GM12874 (cell line): Measurements from ENCODE around the gene NABP1.

Experiments used
- TF ChIP-seq, protein P1 (sequence below): IDR thresholded peaks from 2 replicates; pipeline ENCODE4 v1.5.1; 2011; ENCODE audit warnings: low read depth, mild to moderate bottlenecking, control low read depth, low read length, moderate library complexity; ENCODE audit not compliant: insufficient read depth

NABP1 gene

GRCh38 chr2:191687867-191688266 is 9.9 kb downstream of the NABP1 start:
- TF ChIP-seq, protein P1, sequence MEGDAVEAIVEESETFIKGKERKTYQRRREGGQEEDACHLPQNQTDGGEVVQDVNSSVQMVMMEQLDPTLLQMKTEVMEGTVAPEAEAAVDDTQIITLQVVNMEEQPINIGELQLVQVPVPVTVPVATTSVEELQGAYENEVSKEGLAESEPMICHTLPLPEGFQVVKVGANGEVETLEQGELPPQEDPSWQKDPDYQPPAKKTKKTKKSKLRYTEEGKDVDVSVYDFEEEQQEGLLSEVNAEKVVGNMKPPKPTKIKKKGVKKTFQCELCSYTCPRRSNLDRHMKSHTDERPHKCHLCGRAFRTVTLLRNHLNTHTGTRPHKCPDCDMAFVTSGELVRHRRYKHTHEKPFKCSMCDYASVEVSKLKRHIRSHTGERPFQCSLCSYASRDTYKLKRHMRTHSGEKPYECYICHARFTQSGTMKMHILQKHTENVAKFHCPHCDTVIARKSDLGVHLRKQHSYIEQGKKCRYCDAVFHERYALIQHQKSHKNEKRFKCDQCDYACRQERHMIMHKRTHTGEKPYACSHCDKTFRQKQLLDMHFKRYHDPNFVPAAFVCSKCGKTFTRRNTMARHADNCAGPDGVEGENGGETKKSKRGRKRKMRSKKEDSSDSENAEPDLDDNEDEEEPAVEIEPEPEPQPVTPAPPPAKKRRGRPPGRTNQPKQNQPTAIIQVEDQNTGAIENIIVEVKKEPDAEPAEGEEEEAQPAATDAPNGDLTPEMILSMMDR: no peak

GRCh38 chr2:191688934-191689695 is 11.2 kb downstream of the NABP1 start:
- TF ChIP-seq, protein P1: no peak

- TF ChIP-seq, protein P1: no peak
Observed at GRCh38 chr2:191690327-191690726, 12.4 kb downstream of the NABP1 start.

GRCh38 chr2:191691016-191691735 is 13.2 kb downstream of the NABP1 start:
- TF ChIP-seq, protein P1: peak; percentile 63

- TF ChIP-seq, protein P1: no peak
Observed at GRCh38 chr2:191691898-191692297, 14.0 kb downstream of the NABP1 start.

GRCh38 chr2:191692502-191693115 is 14.7 kb downstream of the NABP1 start:
- TF ChIP-seq, protein P1: no peak

DNA sequence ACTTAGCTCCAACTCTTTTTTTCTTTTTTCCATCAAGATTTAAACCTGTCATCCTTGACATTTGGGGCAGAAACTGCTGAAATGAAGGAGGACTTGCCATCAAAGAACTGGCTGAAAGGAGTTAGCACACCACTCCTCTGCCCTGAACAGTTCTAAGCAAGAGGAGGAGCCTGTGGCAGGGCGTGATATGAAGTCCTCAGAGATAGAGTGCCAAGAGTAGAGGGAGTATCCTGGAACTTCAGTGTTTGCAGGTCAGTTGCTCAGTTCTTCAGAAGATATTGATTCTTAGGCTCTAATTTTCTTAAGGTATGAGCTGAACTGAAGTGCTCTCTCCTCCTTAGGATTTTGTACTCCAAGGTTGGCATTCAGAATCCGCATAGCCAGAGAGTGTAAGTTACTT is 15.2 kb downstream of the NABP1 start:
- TF ChIP-seq, protein P1: no peak
